ENCODE measurements around the gene GRIN3B.
A peak's percentile ranks its signal among the peaks of the same experiment; 100 is the strongest.

The GRIN3B gene

GRCh38 chr19:1027650-1028061 lies 27.4 kb downstream of the GRIN3B start:
- Histone ChIP-seq H3K9me3 (ENCODE audit: control insufficient read depth, insufficient read depth, low read depth, low read length) (no peaks in the 10 kb centered on the region), H3K27ac (ENCODE audit: low read depth, low read length) (peak overlapping the region; percentile 100; the same call in 1 of the 2 replicates), H3K4me3 (ENCODE audit: low read depth, low read length) (peak overlapping the region; percentile 99)

GRCh38 chr19:1028062-1028926 lies 28.1 kb downstream of the GRIN3B start:
- peak overlapping the region; percentile 100 for H3K9ac ChIP-seq (ENCODE audit: low read length)
- H3K27ac ChIP-seq (ENCODE audit: low read depth, low read length) = peak overlapping the region; percentile 100; the same call in 1 of the 2 replicates
- peaks cover 31% of the 10 kb centered on the region for H3K36me3 ChIP-seq (ENCODE audit: control insufficient read depth, insufficient read depth, low read length)
- H3K27me3 ChIP-seq (ENCODE audit: control insufficient read depth, insufficient read depth, low read length) = no peaks in the 10 kb centered on the region
- H3K4me3 ChIP-seq (ENCODE audit: low read depth, low read length) = peak overlapping the region; percentile 99
- H3K9me3 ChIP-seq (ENCODE audit: control insufficient read depth, insufficient read depth, low read depth, low read length) = no peaks in the 10 kb centered on the region
- H3K4me1 ChIP-seq (ENCODE audit: control insufficient read depth, insufficient read depth, low read length) = peaks cover 3% of the 10 kb centered on the region; the same call in 1 of the 2 replicates

More at GRCh38 chr19:1027650-1028061, 27.4 kb downstream of the GRIN3B start:
- Histone ChIP-seq H3K36me3 (ENCODE audit: control insufficient read depth, insufficient read depth, low read length) (peaks cover 25% of the 10 kb centered on the region), H3K4me1 (ENCODE audit: control insufficient read depth, insufficient read depth, low read length) (peaks cover 3% of the 10 kb centered on the region; the same call in 1 of the 2 replicates), H3K27me3 (ENCODE audit: control insufficient read depth, insufficient read depth, low read length) (no peaks in the 10 kb centered on the region), H3K9ac (ENCODE audit: low read length) (peak overlapping the region; percentile 100)

- Histone ChIP-seq H3K27me3 (ENCODE audit: control insufficient read depth, insufficient read depth, low read length) (no peaks in the 10 kb centered on the region), H3K9me3 (ENCODE audit: control insufficient read depth, insufficient read depth, low read depth, low read length) (no peaks in the 10 kb centered on the region), H3K27ac (ENCODE audit: low read depth, low read length) (no peak overlapping the region), H3K4me3 (ENCODE audit: low read depth, low read length) (no peak overlapping the region), H3K36me3 (ENCODE audit: control insufficient read depth, insufficient read depth, low read length) (peaks cover 53% of the 10 kb centered on the region), H3K9ac (ENCODE audit: low read length) (no peak overlapping the region), H3K4me1 (ENCODE audit: control insufficient read depth, insufficient read depth, low read length) (no peaks in the 10 kb centered on the region; the same call in 1 of the 2 replicates)
Measured at GRCh38 chr19:1032264-1032867, 32.1 kb downstream of the GRIN3B start.

- Histone ChIP-seq H3K27ac (ENCODE audit: low read depth, low read length) (no peak overlapping the region), H3K9ac (ENCODE audit: low read length) (no peak overlapping the region), H3K36me3 (ENCODE audit: control insufficient read depth, insufficient read depth, low read length) (peaks cover 55% of the 10 kb centered on the region), H3K4me1 (ENCODE audit: control insufficient read depth, insufficient read depth, low read length) (0 out of 2 replicates have a peak, but pooled peaks cover 3% of the 10 kb centered on the region), H3K27me3 (ENCODE audit: control insufficient read depth, insufficient read depth, low read length) (no peaks in the 10 kb centered on the region), H3K9me3 (ENCODE audit: control insufficient read depth, insufficient read depth, low read depth, low read length) (no peaks in the 10 kb centered on the region), H3K4me3 (ENCODE audit: low read depth, low read length) (no peak overlapping the region)
Measured at GRCh38 chr19:1035998-1036621, 35.9 kb downstream of the GRIN3B start.

GRCh38 chr19:1037621-1038064 lies 37.4 kb downstream of the GRIN3B start:
- Histone ChIP-seq H3K27me3 (ENCODE audit: control insufficient read depth, insufficient read depth, low read length) (no peaks in the 10 kb centered on the region), H3K4me1 (ENCODE audit: control insufficient read depth, insufficient read depth, low read length) (0 out of 2 replicates have a peak, but pooled peaks cover 6% of the 10 kb centered on the region), H3K9me3 (ENCODE audit: control insufficient read depth, insufficient read depth, low read depth, low read length) (no peaks in the 10 kb centered on the region), H3K9ac (ENCODE audit: low read length) (no peak overlapping the region), H3K4me3 (ENCODE audit: low read depth, low read length) (no peak overlapping the region), H3K36me3 (ENCODE audit: control insufficient read depth, insufficient read depth, low read length) (peaks cover 44% of the 10 kb centered on the region), H3K27ac (ENCODE audit: low read depth, low read length) (no peak overlapping the region)

GRCh38 chr19:1038978-1039645 lies 38.9 kb downstream of the GRIN3B start:
- Histone ChIP-seq H3K27ac (ENCODE audit: low read depth, low read length) (no peak overlapping the region), H3K9ac (ENCODE audit: low read length) (peak overlapping the region; percentile 56), H3K27me3 (ENCODE audit: control insufficient read depth, insufficient read depth, low read length) (no peaks in the 10 kb centered on the region), H3K36me3 (ENCODE audit: control insufficient read depth, insufficient read depth, low read length) (peaks cover 35% of the 10 kb centered on the region), H3K4me3 (ENCODE audit: low read depth, low read length) (peak overlapping the region; percentile 67), H3K9me3 (ENCODE audit: control insufficient read depth, insufficient read depth, low read depth, low read length) (no peaks in the 10 kb centered on the region), H3K4me1 (ENCODE audit: control insufficient read depth, insufficient read depth, low read length) (0 out of 2 replicates have a peak, but pooled peaks cover 6% of the 10 kb centered on the region)

- Histone ChIP-seq H3K36me3 (ENCODE audit: control insufficient read depth, insufficient read depth, low read length) (peaks cover 35% of the 10 kb centered on the region), H3K27ac (ENCODE audit: low read depth, low read length) (no peak within 1 kb of the TSS)
Measured at GRCh38 chr19:1039646-1040475, 39.6 kb downstream of the GRIN3B start, which contains the start of gene ABCA7. Gene ABCA7 (plus strand): TSS chr19:1040107. CDS start chr19:1041362, 1,255 bp downstream.

GRCh38 chr19:1040476-1041271 lies 40.5 kb downstream of the GRIN3B start:
- Histone ChIP-seq H3K9me3 (ENCODE audit: control insufficient read depth, insufficient read depth, low read depth, low read length) (no peaks in the 10 kb centered on the region), H3K4me3 (ENCODE audit: low read depth, low read length) (peak overlapping the region; percentile 67), H3K27ac (ENCODE audit: low read depth, low read length) (no peak overlapping the region), H3K36me3 (ENCODE audit: control insufficient read depth, insufficient read depth, low read length) (peaks cover 28% of the 10 kb centered on the region), H3K4me1 (ENCODE audit: control insufficient read depth, insufficient read depth, low read length) (peaks cover 9% of the 10 kb centered on the region; the same call in 1 of the 2 replicates), H3K9ac (ENCODE audit: low read length) (peak overlapping the region; percentile 48), H3K27me3 (ENCODE audit: control insufficient read depth, insufficient read depth, low read length) (no peaks in the 10 kb centered on the region)

More at GRCh38 chr19:1039646-1040475, 39.6 kb downstream of the GRIN3B start, which contains the start of gene ABCA7:
- Histone ChIP-seq H3K4me3 (ENCODE audit: low read depth, low read length) (peak within 1 kb of the TSS; percentile 67), H3K4me1 (ENCODE audit: control insufficient read depth, insufficient read depth, low read length) (peaks cover 7% of the 10 kb centered on the region; the same call in 1 of the 2 replicates), H3K9ac (ENCODE audit: low read length) (peak within 1 kb of the TSS; percentile 56), H3K9me3 (ENCODE audit: control insufficient read depth, insufficient read depth, low read depth, low read length) (no peaks in the 10 kb centered on the region), H3K27me3 (ENCODE audit: control insufficient read depth, insufficient read depth, low read length) (no peaks in the 10 kb centered on the region)

- Histone ChIP-seq H3K4me1 (ENCODE audit: control insufficient read depth, insufficient read depth, low read length) (peaks cover 9% of the 10 kb centered on the region; the same call in 1 of the 2 replicates), H3K4me3 (ENCODE audit: low read depth, low read length) (peak overlapping the region; percentile 67), H3K36me3 (ENCODE audit: control insufficient read depth, insufficient read depth, low read length) (peaks cover 21% of the 10 kb centered on the region), H3K27ac (ENCODE audit: low read depth, low read length) (no peak overlapping the region), H3K9ac (ENCODE audit: low read length) (no peak overlapping the region), H3K9me3 (ENCODE audit: control insufficient read depth, insufficient read depth, low read depth, low read length) (no peaks in the 10 kb centered on the region), H3K27me3 (ENCODE audit: control insufficient read depth, insufficient read depth, low read length) (no peaks in the 10 kb centered on the region)
Measured at GRCh38 chr19:1041272-1041834, 41.1 kb downstream of the GRIN3B start.

All from HUES6 (cell line).